Body of pancreas (tissue), 4 donors: ENCODE results near the gene KRTAP10-11.

ENCODE experiments used
- POLR2A ChIP-seq, 3 donors: fragments of 450-650 bp; IDR thresholded peaks; one replicate each; pipeline ENCODE4 v1.6.1; 2016; ENCODE audit warnings: antibody characterized with exemption in 3 of 3, mild to moderate bottlenecking in 2 of 3
- TF ChIP-seq, protein P1 (sequence below), 7 experiments: fragments of 450-650 bp in 4 of 7; fragments of 200-600 bp in 3 of 7; sonication (generic) in 3 of 7; IDR thresholded peaks; one replicate each; pipeline ENCODE4 v1.5.1; 2016 to 2019; ENCODE audit warnings: antibody characterized with exemption in 7 of 7

DNA sequence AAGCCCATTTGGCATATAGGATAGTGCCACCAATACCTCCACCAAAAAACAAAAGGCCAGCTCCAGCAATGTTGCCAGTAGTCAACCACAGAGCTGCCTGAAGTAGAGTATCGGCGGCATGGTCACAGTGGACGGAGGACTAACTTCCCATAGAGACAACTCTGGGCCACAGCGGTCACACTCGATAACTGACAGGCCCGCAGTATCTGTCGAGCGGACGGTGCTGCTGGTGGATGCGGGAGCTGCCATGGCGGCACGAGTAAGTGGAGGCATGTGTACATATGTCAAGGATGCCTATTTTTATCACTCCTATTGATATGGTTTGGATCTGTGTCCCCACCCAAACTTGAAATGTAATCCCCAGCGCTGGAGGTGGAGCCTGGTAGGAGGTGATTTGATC, 31.7 kb downstream of the KRTAP10-11 start:
- TF ChIP-seq, protein P1, sequence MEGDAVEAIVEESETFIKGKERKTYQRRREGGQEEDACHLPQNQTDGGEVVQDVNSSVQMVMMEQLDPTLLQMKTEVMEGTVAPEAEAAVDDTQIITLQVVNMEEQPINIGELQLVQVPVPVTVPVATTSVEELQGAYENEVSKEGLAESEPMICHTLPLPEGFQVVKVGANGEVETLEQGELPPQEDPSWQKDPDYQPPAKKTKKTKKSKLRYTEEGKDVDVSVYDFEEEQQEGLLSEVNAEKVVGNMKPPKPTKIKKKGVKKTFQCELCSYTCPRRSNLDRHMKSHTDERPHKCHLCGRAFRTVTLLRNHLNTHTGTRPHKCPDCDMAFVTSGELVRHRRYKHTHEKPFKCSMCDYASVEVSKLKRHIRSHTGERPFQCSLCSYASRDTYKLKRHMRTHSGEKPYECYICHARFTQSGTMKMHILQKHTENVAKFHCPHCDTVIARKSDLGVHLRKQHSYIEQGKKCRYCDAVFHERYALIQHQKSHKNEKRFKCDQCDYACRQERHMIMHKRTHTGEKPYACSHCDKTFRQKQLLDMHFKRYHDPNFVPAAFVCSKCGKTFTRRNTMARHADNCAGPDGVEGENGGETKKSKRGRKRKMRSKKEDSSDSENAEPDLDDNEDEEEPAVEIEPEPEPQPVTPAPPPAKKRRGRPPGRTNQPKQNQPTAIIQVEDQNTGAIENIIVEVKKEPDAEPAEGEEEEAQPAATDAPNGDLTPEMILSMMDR (IDR thresholded peaks at IDR 0.05): no peak
- TF ChIP-seq POLR2A (IDR thresholded peaks at IDR 0.05): no peak
